Peyer's patch (tissue), 4 donors: Measurements from ENCODE around the gene HACD2. TPM values are rescaled to one million over a fixed set of nuclear protein-coding genes. Genes with fewer than 3 reads are reported as not detected.

Experiments used
- DNase-seq, 3 donors: peaks; one replicate each; pipeline ENCODE4 v3.0.0-alpha.2; 2017 to 2019
- H3K27ac ChIP-seq, 4 donors: fragments of 200-600 bp; sonication (generic); one replicate each; pipeline ENCODE4 v1.5.1; 2016 to 2019
- H3K27me3 ChIP-seq, 2 donors: fragments of 200-600 bp; sonication (generic); one replicate each; pipeline ENCODE4 v1.5.1; 2019
- H3K36me3 ChIP-seq, 3 donors: fragments of 200-600 bp; sonication (generic); one replicate each; pipeline ENCODE4 v1.5.1; 2016 to 2019
- H3K4me1 ChIP-seq, 4 donors: fragments of 200-600 bp; sonication (generic); one replicate each; pipeline ENCODE4 v1.5.1; 2016 to 2019
- H3K4me3 ChIP-seq, 4 donors: fragments of 200-600 bp; sonication (generic); 1 replicate in 3 of 4; 2 replicates in 1 of 4; pipeline ENCODE4 v1.5.1; 2016 to 2019; ENCODE audit warnings: mild to moderate bottlenecking in 1 of 4
- H3K9me3 ChIP-seq, 4 donors: fragments of 200-600 bp; sonication (generic); one replicate each; pipeline ENCODE4 v1.5.1; 2016 to 2019; ENCODE audit warnings: mild to moderate bottlenecking in 1 of 4
- CTCF ChIP-seq, 6 experiments: fragments of 450-650 bp in 4 of 6; fragments of 200-600 bp in 2 of 6; sonication (generic) in 1 of 6; IDR thresholded peaks; one replicate each; pipeline ENCODE4 v1.5.1; 2017 to 2019; ENCODE audit warnings: antibody characterized with exemption in 6 of 6, mild to moderate bottlenecking in 3 of 6, moderate library complexity in 1 of 6
- POLR2A ChIP-seq, 2 donors: fragments of 450-650 bp; IDR thresholded peaks; one replicate each; pipeline ENCODE4 v1.5.1; 2017; ENCODE audit warnings: antibody characterized with exemption in 2 of 2, mild to moderate bottlenecking in 2 of 2, moderate library complexity in 2 of 2
- total RNA-seq, 4 donors: library from RNA; depleted of rRNA; stranded (reverse); fragments of >200 nt; gene quantifications; one replicate each; pipeline ENCODE4 v1.1.0, GENCODE V29; 2016

The HACD2 gene
- total RNA-seq, 4 donors from 2014 or later, result 19.8 to 53.6 (median 27.6) TPM

DNA sequence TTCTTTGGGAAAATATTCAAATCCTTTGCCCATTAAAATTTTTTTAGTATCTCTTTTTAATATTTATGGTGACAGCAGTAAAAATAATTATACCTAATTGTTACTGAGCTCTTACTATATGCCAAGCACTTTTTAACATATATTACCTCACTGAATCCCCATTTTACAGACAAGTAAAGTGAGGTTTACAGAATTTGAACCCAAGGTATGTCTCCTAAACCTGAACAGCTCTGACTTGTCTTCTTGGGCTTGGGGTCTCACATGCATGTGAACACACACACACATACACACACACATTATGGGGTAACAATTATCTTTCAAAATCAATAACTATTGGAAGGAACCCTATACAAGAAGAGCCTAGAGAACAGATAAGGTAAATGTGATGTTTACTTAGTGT lies 73.8 kb downstream of the HACD2 start:
- peaks cover 0 to 17% (median 0%) of the 10 kb centered on the region in 3 donors for H3K36me3 ChIP-seq
- H3K9me3 ChIP-seq, result no peaks in the 10 kb centered on the region
- H3K4me1 ChIP-seq, result no peaks in the 10 kb centered on the region
- DNase-seq, result no peak
- H3K27me3 ChIP-seq, result no peaks in the 10 kb centered on the region
- H3K4me3 ChIP-seq, result no peak overlapping the region
- TF ChIP-seq CTCF (IDR thresholded peaks at IDR 0.05) (no peak), POLR2A (IDR thresholded peaks at IDR 0.05) (no peak)
- no peak overlapping the region for H3K27ac ChIP-seq

DNA sequence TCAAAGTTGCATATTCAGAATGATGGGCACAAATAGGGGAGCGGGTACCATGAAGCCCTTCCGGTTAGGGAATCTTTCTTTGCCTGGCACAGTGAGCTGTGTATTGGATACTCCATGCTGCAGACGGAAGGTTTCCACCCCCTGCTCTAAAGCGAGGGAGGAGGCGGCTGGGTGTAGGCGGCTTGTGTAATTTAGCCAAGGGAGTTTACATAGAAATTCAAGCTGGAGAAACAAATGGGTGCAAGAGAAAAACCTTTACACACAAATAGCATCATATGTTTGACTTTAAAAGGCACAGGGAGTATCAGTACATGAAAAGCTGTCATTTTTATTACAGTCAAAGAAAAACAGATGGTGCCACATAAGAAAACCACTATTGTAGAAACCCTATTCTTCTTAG lies 76.7 kb downstream of the HACD2 start:
- peaks cover 0 to 8% (median 0%) of the 10 kb centered on the region in 3 donors for H3K36me3 ChIP-seq
- no peak overlapping the region for H3K4me3 ChIP-seq
- no peak for DNase-seq
- no peaks in the 10 kb centered on the region for H3K9me3 ChIP-seq
- TF ChIP-seq CTCF (IDR thresholded peaks at IDR 0.05) (no peak), POLR2A (IDR thresholded peaks at IDR 0.05) (no peak)
- no peak overlapping the region for H3K27ac ChIP-seq
- no peaks in the 10 kb centered on the region for H3K4me1 ChIP-seq
- no peaks in the 10 kb centered on the region for H3K27me3 ChIP-seq

GRCh38 chr3:123505820-123506219 lies 79.0 kb downstream of the HACD2 start:
- Histone ChIP-seq H3K9me3 (no peaks in the 10 kb centered on the region), H3K4me1 (no peaks in the 10 kb centered on the region), H3K27me3 (no peaks in the 10 kb centered on the region), H3K4me3 (no peak overlapping the region), H3K36me3 (no peaks in the 10 kb centered on the region), H3K27ac (no peak overlapping the region)
- DNase-seq, result no peak
- no peak for TF ChIP-seq CTCF (IDR thresholded peaks at IDR 0.05)
- no peak for TF ChIP-seq POLR2A (IDR thresholded peaks at IDR 0.05)

GRCh38 chr3:123503203-123503602 lies 81.7 kb downstream of the HACD2 start:
- Histone ChIP-seq H3K27ac (no peak overlapping the region), H3K36me3 (peaks cover 0 to 9% (median 0%) of the 10 kb centered on the region in 3 donors), H3K9me3 (no peaks in the 10 kb centered on the region), H3K4me3 (no peak overlapping the region), H3K4me1 (no peaks in the 10 kb centered on the region), H3K27me3 (no peaks in the 10 kb centered on the region)
- no peak for DNase-seq
- TF ChIP-seq POLR2A (IDR thresholded peaks at IDR 0.05) (no peak), CTCF (IDR thresholded peaks at IDR 0.05) (no peak)

GRCh38 chr3:123499322-123499721 lies 85.5 kb downstream of the HACD2 start:
- Histone ChIP-seq H3K27ac (no peak overlapping the region), H3K9me3 (no peaks in the 10 kb centered on the region), H3K4me1 (no peaks in the 10 kb centered on the region), H3K36me3 (peaks cover 0 to 35% (median 0%) of the 10 kb centered on the region in 3 donors), H3K27me3 (no peaks in the 10 kb centered on the region), H3K4me3 (no peak overlapping the region)
- TF ChIP-seq POLR2A (IDR thresholded peaks at IDR 0.05) (no peak), CTCF (IDR thresholded peaks at IDR 0.05) (no peak)
- no peak for DNase-seq

GRCh38 chr3:123498761-123499160 lies 86.1 kb downstream of the HACD2 start:
- Histone ChIP-seq H3K4me3 (no peak overlapping the region), H3K9me3 (no peaks in the 10 kb centered on the region), H3K4me1 (no peaks in the 10 kb centered on the region), H3K36me3 (peaks cover 0 to 37% (median 0%) of the 10 kb centered on the region in 3 donors), H3K27ac (no peak overlapping the region), H3K27me3 (no peaks in the 10 kb centered on the region)
- TF ChIP-seq POLR2A (IDR thresholded peaks at IDR 0.05) (no peak), CTCF (IDR thresholded peaks at IDR 0.05) (no peak)
- no peak for DNase-seq
